OCI-LY1 (cell line): ENCODE data around the gene APPBP2.

Experiments
- CTCF ChIP-seq: fragments of 200-600 bp; sonication (generic), shearing (Covaris generic); IDR thresholded peaks from 2 replicates; pipeline ENCODE4 v1.5.1; 2017; ENCODE audit warnings: mild to moderate bottlenecking, antibody characterized with exemption, low read length, moderate library complexity, mixed read lengths
- EZH2 ChIP-seq: fragments of 200-600 bp; sonication (generic), shearing (Covaris generic); IDR thresholded peaks from 2 replicates; pipeline ENCODE4 v1.8.0; 2017; ENCODE audit warnings: borderline replicate concordance, mixed run types, mild to moderate bottlenecking, antibody characterized with exemption, low read length, moderate library complexity, mixed read lengths

GRCh38 chr17:60524463-60525327, 1.3 kb downstream of the APPBP2 start:
- no peak for TF ChIP-seq CTCF
- no peak for TF ChIP-seq EZH2
